Central memory CD4-positive, alpha-beta T cell (primary cell): ENCODE measurements around the gene SPOCK1.

ENCODE experiments used
- DNase-seq: peaks from one replicate; pipeline ENCODE4 v3.0.0; 2022

The SPOCK1 gene

GRCh38 chr5:137440795-137441194, 58.3 kb downstream of the SPOCK1 start:
- DNase-seq = no peak

GRCh38 chr5:137439645-137440044, 59.5 kb downstream of the SPOCK1 start:
- DNase-seq = no peak

GRCh38 chr5:137438932-137439331, 60.2 kb downstream of the SPOCK1 start:
- no peak for DNase-seq

GRCh38 chr5:137437774-137438173, 61.4 kb downstream of the SPOCK1 start:
- DNase-seq = no peak

GRCh38 chr5:137433539-137433938, 65.6 kb downstream of the SPOCK1 start:
- no peak for DNase-seq

- DNase-seq = no peak
These were observed 66.8 kb downstream of the SPOCK1 start for GRCh38 chr5:137432376-137432775.

GRCh38 chr5:137431051-137431450, 68.1 kb downstream of the SPOCK1 start:
- DNase-seq = no peak

- no peak for DNase-seq
These were observed 83.9 kb downstream of the SPOCK1 start for GRCh38 chr5:137415231-137415681.

- no peak for DNase-seq
These were observed 84.9 kb downstream of the SPOCK1 start for GRCh38 chr5:137414112-137414755.

GRCh38 chr5:137412136-137412535, 87.0 kb downstream of the SPOCK1 start:
- no peak for DNase-seq

- no peak for DNase-seq
These were observed 88.7 kb downstream of the SPOCK1 start for GRCh38 chr5:137410234-137411010.

- no peak for DNase-seq
These were observed 89.4 kb downstream of the SPOCK1 start for GRCh38 chr5:137409736-137410135.

GRCh38 chr5:137407090-137407489, 92.0 kb downstream of the SPOCK1 start:
- no peak for DNase-seq

GRCh38 chr5:137405393-137405792, 93.7 kb downstream of the SPOCK1 start:
- no peak for DNase-seq

- no peak for DNase-seq
These were observed 95.3 kb downstream of the SPOCK1 start for GRCh38 chr5:137403869-137404268.

GRCh38 chr5:137402436-137403187, 96.5 kb downstream of the SPOCK1 start:
- no peak for DNase-seq

GRCh38 chr5:137401946-137402345, 97.2 kb downstream of the SPOCK1 start:
- no peak for DNase-seq

- DNase-seq = no peak
These were observed 98.6 kb downstream of the SPOCK1 start for GRCh38 chr5:137400571-137400970.

- DNase-seq = no peak
These were observed 99.2 kb downstream of the SPOCK1 start for GRCh38 chr5:137399911-137400310.

- DNase-seq = no peak
These were observed 100.4 kb downstream of the SPOCK1 start for GRCh38 chr5:137398751-137399150.

GRCh38 chr5:137398154-137398553, 101.0 kb downstream of the SPOCK1 start:
- DNase-seq = no peak

- DNase-seq = no peak
These were observed 103.9 kb downstream of the SPOCK1 start for GRCh38 chr5:137395011-137395755.

- DNase-seq = no peak
These were observed 104.7 kb downstream of the SPOCK1 start for GRCh38 chr5:137394380-137394779.
